HepG2 (cell line): ENCODE measurements around the gene PRPF38A. TPM values are rescaled to one million over a fixed set of nuclear protein-coding genes. Genes with fewer than 3 reads are reported as not detected.

Source experiments
- ATAC-seq: fragments of 200-7000 bp; cut with Tn5 transposase; 3 replicates; pipeline ENCODE4 v1.9.1; 2020; ENCODE audit warnings: mild to moderate bottlenecking, moderate library complexity
- BruUV-seq: library from RNA; stranded (reverse); fragments of 400-500 nt; replicated peaks from 2 replicates; lab custom pipeline; 2021; lab: Mats Ljungman, UMichigan
- CTCF ChIA-PET: fragments of 300-600 bp; formaldehyde crosslinking; extraction: SDS; loops from one replicate; lab custom pipeline; 2021; ENCODE audit warnings: low total read pairs, inconsistent platforms, low intra/inter-chr PET ratio; lab: Yijun Ruan, JAX
- POLR2A ChIA-PET: fragments of 350-600 bp; sonication (Branson Sonifier 250); formaldehyde crosslinking; loops from one replicate; lab custom pipeline; 2020; ENCODE audit warnings: antibody characterized with exemption, inconsistent platforms; lab: Yijun Ruan, JAX
- DNase-seq: peaks from one replicate; pipeline ENCODE4 v3.0.0-alpha.2; 2015; ENCODE audit warnings: low spot score
- FAIRE-seq: peaks from 3 replicates; lab custom pipeline; 2011; peaks lifted over from hg19 to GRCh38; lab: Jason Lieb, UNC
- H2AFZ ChIP-seq: one replicate; pipeline ENCODE4 v1.6.1; 2011; ENCODE audit warnings: low read length, inconsistent platforms
- H3K27ac ChIP-seq: fragments of 300-600 bp; 3 replicates; pipeline ENCODE4 v1.8.0; 2011; ENCODE audit warnings: mixed run types, mild to moderate bottlenecking, mixed read lengths, low read length, inconsistent platforms; ENCODE audit not compliant: insufficient read depth; ENCODE audit errors: extremely low read length
- H3K27me3 ChIP-seq, 2 experiments: fragments of 200-600 bp in 1 of 2; 2 replicates in 1 of 2; 3 replicates in 1 of 2; pipeline versions ENCODE4 v1.6.0 to v1.8.0; 2011; ENCODE audit warnings: low read length in 2 of 2, mild to moderate bottlenecking in 2 of 2, moderate library complexity in 2 of 2, inconsistent platforms in 1 of 2; ENCODE audit not compliant: insufficient read depth in 2 of 2, control insufficient read depth in 1 of 2
- H3K36me3 ChIP-seq, 2 experiments: fragments of 200-600 bp in 1 of 2; replicated peaks in 1 of 2; 2 replicates in 1 of 2; 3 replicates in 1 of 2; pipeline versions ENCODE4 v1.5.1 to v1.8.0; 2011; ENCODE audit warnings: low read length in 2 of 2, inconsistent platforms in 1 of 2; ENCODE audit not compliant: insufficient read depth in 2 of 2, control insufficient read depth in 1 of 2
- H3K4me1 ChIP-seq: 2 replicates; pipeline ENCODE4 v1.5.1; 2012; ENCODE audit warnings: low read length, inconsistent platforms; ENCODE audit not compliant: insufficient read depth
- H3K4me2 ChIP-seq: 2 replicates; pipeline ENCODE4 v1.6.0; 2011; ENCODE audit warnings: low read depth, low read length, inconsistent platforms
- H3K4me3 ChIP-seq, 3 experiments: fragments of 200-600 bp in 1 of 3; sonication (generic), shearing (Covaris generic) in 1 of 3; replicated peaks in 1 of 3; 2 replicates each; pipeline ENCODE4 v1.5.1; 2011 to 2016; ENCODE audit warnings: low read length in 3 of 3, inconsistent platforms in 2 of 3, low read depth in 2 of 3, mild to moderate bottlenecking in 2 of 3, control low read depth in 1 of 3, mixed read lengths in 1 of 3; ENCODE audit not compliant: insufficient read depth in 1 of 3
- H3K79me2 ChIP-seq: one replicate; pipeline ENCODE4 v1.6.1; 2011; ENCODE audit warnings: low read length, inconsistent platforms; ENCODE audit not compliant: insufficient read depth
- H3K9ac ChIP-seq: 2 replicates; pipeline ENCODE4 v1.6.0; 2011; ENCODE audit warnings: mild to moderate bottlenecking, low read depth, low read length, inconsistent platforms; ENCODE audit not compliant: insufficient read depth
- H3K9me3 ChIP-seq: 2 replicates; pipeline ENCODE4 v1.5.1; 2012; ENCODE audit warnings: mild to moderate bottlenecking, low read length
- H4K20me1 ChIP-seq: 2 replicates; pipeline ENCODE4 v1.6.0; 2011; ENCODE audit warnings: inconsistent platforms, mild to moderate bottlenecking, low read length, moderate library complexity; ENCODE audit not compliant: insufficient read depth
- FOXK2 ChIP-seq: fragments of 450-650 bp; IDR thresholded peaks from 2 replicates; pipeline ENCODE4 v1.6.1; 2016
- HMGXB4 ChIP-seq, 2 experiments: sonication (generic) in 1 of 2; formaldehyde crosslinking in 1 of 2; IDR thresholded peaks; 2 replicates each; pipeline versions ENCODE4 v1.4.0 to v1.6.1; 2018 to 2020; ENCODE audit warnings: missing genetic modification reagents in 2 of 2, borderline replicate concordance in 1 of 2, low read depth in 1 of 2, mild to moderate bottlenecking in 1 of 2, missing biosample characterization in 1 of 2
- KDM2A ChIP-seq: sonication (generic); formaldehyde crosslinking; IDR thresholded peaks from 2 replicates; pipeline ENCODE4 v1.4.0; 2020; ENCODE audit warnings: low read depth, missing genetic modification reagents, borderline replicate concordance
- LRRFIP1 ChIP-seq: sonication (generic); formaldehyde crosslinking; conservative IDR thresholded peaks from 2 replicates; pipeline ENCODE4 v1.4.0; 2020; ENCODE audit warnings: missing genetic modification reagents
- REL ChIP-seq: sonication (generic); formaldehyde crosslinking; conservative IDR thresholded peaks from 2 replicates; pipeline ENCODE4 v1.8.0; 2022; ENCODE audit warnings: mild to moderate bottlenecking, missing genetic modification reagents, moderate library complexity
- RNF219 ChIP-seq: sonication (generic); formaldehyde crosslinking; IDR thresholded peaks from 2 replicates; pipeline ENCODE4 v1.5.0; 2020; ENCODE audit warnings: mild to moderate bottlenecking, missing genetic modification reagents
- SNAI1 ChIP-seq: sonication (generic); formaldehyde crosslinking; IDR thresholded peaks from 2 replicates; pipeline ENCODE4 v1.5.0; 2020; ENCODE audit warnings: mild to moderate bottlenecking, missing genetic modification reagents, borderline replicate concordance
- USF2 ChIP-seq, 2 experiments: sonication (generic) in 1 of 2; formaldehyde crosslinking in 1 of 2; IDR thresholded peaks; 2 replicates each; pipeline versions ENCODE4 v1.5.1 to v1.6.1; 2011 to 2020; ENCODE audit warnings: borderline replicate concordance in 1 of 2, low read depth in 1 of 2, low read length in 1 of 2, mild to moderate bottlenecking in 1 of 2, missing genetic modification reagents in 1 of 2, moderate library complexity in 1 of 2
- ZNF772 ChIP-seq: sonication (generic); formaldehyde crosslinking; IDR thresholded peaks from 2 replicates; pipeline ENCODE4 v1.5.0; 2020; ENCODE audit warnings: mild to moderate bottlenecking, missing genetic modification reagents
- ZSCAN25 ChIP-seq: sonication (generic); formaldehyde crosslinking; IDR thresholded peaks from 2 replicates; pipeline ENCODE4 v1.8.0; 2022; ENCODE audit warnings: mild to moderate bottlenecking, missing genetic modification reagents
- ZSCAN30 ChIP-seq: sonication (generic); formaldehyde crosslinking; IDR thresholded peaks from 2 replicates; pipeline ENCODE4 v1.5.0; 2020; ENCODE audit warnings: mild to moderate bottlenecking, missing genetic modification reagents
- WGBS: methylation state at CpG from one replicate; pipeline ENCODE4 v1.1.6; 2017; ENCODE audit warnings: low lambda C conversion rate; 5-methylcytosine and 5-hydroxymethylcytosine counted together
- in situ Hi-C: cut with HindIII; loops from 2 replicates; pipeline ENCODE4 v1.10.0; 2017; ENCODE audit warnings: low pct_unique_long_range_greater_than_20kb; ENCODE audit not compliant: extremely low pct_ligation_motif_present
- intact Hi-C: fragments of 100-400 bp; cut with micrococcal nuclease; formaldehyde crosslinking; loops from one replicate; pipeline ENCODE4 v1.10.0; 2022; ENCODE audit not compliant: unreplicated experiment
- polyA plus RNA-seq, 8 experiments: library from polyadenylated mRNA; depleted of rRNA in 3 of 8; stranded (reverse) in 7 of 8; unstranded in 1 of 8; fragments of >200 nt; fragmentation: Illumina TruSeq in 4 of 8; extraction: Trizol in 4 of 8; gene quantifications; 2 replicates each; pipeline versions ENCODE4 v1.2.1 to v1.2.3, GENCODE V29; 2011 to 2016; ENCODE audit warnings: low read depth in 4 of 8, missing spikeins in 1 of 8, mixed read lengths in 1 of 8; ENCODE audit not compliant: insufficient read depth in 1 of 8
- total RNA-seq, 5 experiments: library from RNA; depleted of rRNA; stranded (reverse); fragments of >200 nt; fragmentation: Illumina TruSeq; extraction: Trizol; gene quantifications; 2 replicates each; pipeline ENCODE4 v1.2.3, GENCODE V29; 2016; ENCODE audit warnings: low read depth in 1 of 5

PRPF38A gene
- total and polyA plus RNA-seq, 2 of the 13 experiments (the other 11 are each of a cell fraction or from before 2014, with no cell fraction given) = 18.3 to 45.5 TPM

- H3K27ac ChIP-seq = peak overlapping the region; percentile 97
- peaks cover 44% of the 10 kb centered on the region for H3K79me2 ChIP-seq
- peaks cover 0 to 4% of the 10 kb centered on the region in 2 experiments; a peak in 1 of 5 replicates for H3K27me3 ChIP-seq
- H3K36me3 ChIP-seq = peaks cover 10 to 47% of the 10 kb centered on the region in 2 experiments
- BruUV-seq = no TSS peak
- no peaks in the 10 kb centered on the region for H3K9me3 ChIP-seq
- TF ChIP-seq USF2 (IDR thresholded peaks at IDR 0.05; ENCODE audit: low read depth, low read length) (no peak), USF2 (CRISPR knock-in tag; IDR thresholded peaks at IDR 0.05; ENCODE audit: borderline replicate concordance) (0 out of 2 replicates have a peak, but pooled peaks have one; percentile 19), RNF219 (CRISPR knock-in tag) (peak; percentile 81; the same call in 1 of the 2 replicates), ZSCAN25 (CRISPR knock-in tag) (0 out of 2 replicates have a peak, but pooled peaks have one; percentile 7), HMGXB4 (CRISPR knock-in tag; IDR thresholded peaks at IDR 0.05; ENCODE audit: borderline replicate concordance in 1 of 2, low read depth in 1 of 2) (peak in 1 of 2 experiments; percentile 11; a peak in 1 of 4 replicates), ZNF772 (CRISPR knock-in tag) (0 out of 2 replicates have a peak, but pooled peaks have one; percentile 4), KDM2A (no peak), ZSCAN30 (CRISPR knock-in tag) (0 out of 2 replicates have a peak, but pooled peaks have one; percentile 67), REL (CRISPR knock-in tag) (no peak), LRRFIP1 (no peak), SNAI1 (no peak), FOXK2 (no peak)
- TF ChIP-seq, all 625 proteins: peak for 6
- ChIA-PET CTCF (no interaction called here), POLR2A (interaction anchor here (0.9 to 2.3 kb wide), 10 partner anchors 8 to 298 kb away, joined by 3 to 14 read pairs (median 5); partner anchors contain the start of genes CC2D1B and TUT4)
- H2AFZ ChIP-seq = no peak overlapping the region
- H3K9ac ChIP-seq = peak overlapping the region; percentile 99
- in situ Hi-C loops (no loop called here), intact Hi-C loops (loop anchor here (1.0 to 10.0 kb wide), 3 partner anchors 39 to 280 kb away; partner anchors contain the start of gene CC2D1B)
- H3K4me3 ChIP-seq = peak overlapping the region; percentile 72 to 96 (median 87)
- no peak for DNase-seq
- no peak for FAIRE-seq
- ATAC-seq = no peak
- no peaks in the 10 kb centered on the region for H4K20me1 ChIP-seq
- peaks cover 34% of the 10 kb centered on the region for H3K4me1 ChIP-seq
- WGBS = 2% methylated on average over 8 of the region's 8 CpGs
- peak overlapping the region; percentile 77 for H3K4me2 ChIP-seq
Observed at GRCh38 chr1:52404975-52405338, 555 bp downstream of the PRPF38A start.
